Measurements from ENCODE around the gene LRRC55. TPM values are rescaled to one million over a fixed set of nuclear protein-coding genes. Genes with fewer than 3 reads are reported as not detected.

The LRRC55 gene
- total and polyA plus RNA-seq, 2 experiments from 2014 or later, result 0.21 TPM; not detected in 1

DNA sequence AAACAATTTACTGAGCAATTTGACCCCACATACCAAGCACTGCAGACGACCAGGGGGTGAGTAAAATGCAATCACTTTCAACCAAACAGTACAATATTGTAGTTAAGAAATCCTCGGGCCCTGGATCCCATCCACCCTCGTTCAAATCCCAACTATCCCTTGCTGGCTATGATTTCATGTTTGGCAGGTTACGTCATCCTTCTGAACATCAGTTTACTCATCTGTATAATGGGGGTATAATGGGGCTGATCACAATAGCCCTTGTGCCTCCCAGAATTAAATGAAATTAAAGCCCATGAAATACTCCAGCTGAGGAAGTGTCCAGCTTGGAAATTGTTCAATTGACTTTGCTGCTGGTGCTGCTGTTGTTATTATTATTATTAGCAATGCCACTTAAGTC lies 34.7 kb downstream of the LRRC55 start:
- H3K4me3 ChIP-seq, result no peak overlapping the region
- TF ChIP-seq, protein P1, sequence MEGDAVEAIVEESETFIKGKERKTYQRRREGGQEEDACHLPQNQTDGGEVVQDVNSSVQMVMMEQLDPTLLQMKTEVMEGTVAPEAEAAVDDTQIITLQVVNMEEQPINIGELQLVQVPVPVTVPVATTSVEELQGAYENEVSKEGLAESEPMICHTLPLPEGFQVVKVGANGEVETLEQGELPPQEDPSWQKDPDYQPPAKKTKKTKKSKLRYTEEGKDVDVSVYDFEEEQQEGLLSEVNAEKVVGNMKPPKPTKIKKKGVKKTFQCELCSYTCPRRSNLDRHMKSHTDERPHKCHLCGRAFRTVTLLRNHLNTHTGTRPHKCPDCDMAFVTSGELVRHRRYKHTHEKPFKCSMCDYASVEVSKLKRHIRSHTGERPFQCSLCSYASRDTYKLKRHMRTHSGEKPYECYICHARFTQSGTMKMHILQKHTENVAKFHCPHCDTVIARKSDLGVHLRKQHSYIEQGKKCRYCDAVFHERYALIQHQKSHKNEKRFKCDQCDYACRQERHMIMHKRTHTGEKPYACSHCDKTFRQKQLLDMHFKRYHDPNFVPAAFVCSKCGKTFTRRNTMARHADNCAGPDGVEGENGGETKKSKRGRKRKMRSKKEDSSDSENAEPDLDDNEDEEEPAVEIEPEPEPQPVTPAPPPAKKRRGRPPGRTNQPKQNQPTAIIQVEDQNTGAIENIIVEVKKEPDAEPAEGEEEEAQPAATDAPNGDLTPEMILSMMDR (IDR thresholded peaks at IDR 0.05; ENCODE audit: low read depth, low read length), result no peak
- H3K4me1 ChIP-seq (ENCODE audit: low read depth), result peaks cover 27% of the 10 kb centered on the region
- no peaks in the 10 kb centered on the region for H3K27me3 ChIP-seq
- H3K27ac ChIP-seq, result no peak overlapping the region
- no peak for DNase-seq (ENCODE audit: low read depth in 1 of 2, low spot score in 1 of 2)
- no peaks in the 10 kb centered on the region for H3K36me3 ChIP-seq
- H3K9me3 ChIP-seq (ENCODE audit: low read depth), result no peaks in the 10 kb centered on the region

DNA sequence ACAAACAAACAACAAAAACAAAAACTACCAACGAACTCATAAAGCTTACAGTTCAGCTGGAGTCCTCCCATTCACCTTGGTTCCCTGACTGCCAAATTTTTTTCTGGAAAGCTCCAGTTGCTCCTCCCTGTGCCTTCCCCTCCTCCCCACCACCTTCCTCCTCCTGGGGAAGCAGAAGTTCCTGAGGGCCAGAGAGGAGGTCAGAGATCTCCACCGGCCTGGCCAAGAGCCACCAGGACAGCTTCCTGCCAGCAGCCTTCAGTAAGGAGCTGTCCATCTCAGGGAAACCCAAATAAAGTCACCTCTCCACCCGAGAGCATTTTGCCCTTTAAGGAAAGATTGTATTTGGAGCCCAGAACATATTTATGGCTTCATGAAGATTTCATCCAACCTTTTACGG lies 35.3 kb downstream of the LRRC55 start:
- Histone ChIP-seq H3K27ac (peak overlapping the region; percentile 53), H3K27me3 (no peaks in the 10 kb centered on the region), H3K4me1 (ENCODE audit: low read depth) (peaks cover 24% of the 10 kb centered on the region), H3K36me3 (no peaks in the 10 kb centered on the region), H3K9me3 (ENCODE audit: low read depth) (no peaks in the 10 kb centered on the region), H3K4me3 (no peak overlapping the region)
- TF ChIP-seq, protein P1 (IDR thresholded peaks at IDR 0.05; ENCODE audit: low read depth, low read length), result no peak
- DNase-seq (ENCODE audit: low read depth in 1 of 2, low spot score in 1 of 2), result no peak

DNA sequence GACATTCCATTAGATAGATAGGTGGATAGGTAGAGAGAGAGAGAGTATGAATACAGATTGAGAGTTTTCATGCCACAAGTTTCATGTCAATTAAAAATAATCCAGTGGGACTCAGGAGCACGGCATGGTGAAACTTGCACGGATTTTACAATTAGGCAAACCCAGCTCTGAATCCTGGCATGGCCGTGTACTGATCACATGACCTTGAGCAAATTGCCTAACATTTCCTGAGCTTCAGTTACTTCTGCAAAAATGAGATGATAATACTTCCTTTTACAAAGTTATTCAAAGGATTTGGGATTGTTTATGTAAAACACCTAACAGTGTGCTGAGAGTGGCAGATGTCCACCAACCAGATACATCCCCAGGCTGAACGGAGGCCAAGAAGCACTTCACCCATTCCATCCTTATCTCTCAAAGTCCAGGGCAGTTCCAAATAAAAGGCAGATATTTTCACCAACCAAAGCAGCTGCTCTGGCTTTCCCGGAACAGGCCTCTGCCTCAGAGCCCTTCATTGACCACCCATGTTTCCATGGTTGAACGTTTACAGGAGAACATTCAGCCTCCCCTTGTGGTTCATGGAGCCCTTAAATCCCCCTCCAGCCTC lies 37.4 kb downstream of the LRRC55 start:
- peak in 1 of 2 donors; percentile 69 for DNase-seq (ENCODE audit: low read depth in 1 of 2, low spot score in 1 of 2)
- H3K4me3 ChIP-seq, result no peak overlapping the region
- TF ChIP-seq, protein P1 (IDR thresholded peaks at IDR 0.05; ENCODE audit: low read depth, low read length), result no peak
- H3K27me3 ChIP-seq, result no peaks in the 10 kb centered on the region
- H3K36me3 ChIP-seq, result no peaks in the 10 kb centered on the region
- peak overlapping the region; percentile 22 for H3K27ac ChIP-seq
- no peaks in the 10 kb centered on the region for H3K9me3 ChIP-seq (ENCODE audit: low read depth)
- H3K4me1 ChIP-seq (ENCODE audit: low read depth), result peaks cover 13% of the 10 kb centered on the region

- TF ChIP-seq, protein P1 (IDR thresholded peaks at IDR 0.05; ENCODE audit: low read depth, low read length), result no peak
- Histone ChIP-seq H3K4me1 (ENCODE audit: low read depth) (peaks cover 7% of the 10 kb centered on the region), H3K27me3 (no peaks in the 10 kb centered on the region), H3K36me3 (no peaks in the 10 kb centered on the region), H3K4me3 (no peak overlapping the region), H3K27ac (no peak overlapping the region), H3K9me3 (ENCODE audit: low read depth) (no peaks in the 10 kb centered on the region)
- DNase-seq (ENCODE audit: low read depth in 1 of 2, low spot score in 1 of 2), result peak in 1 of 2 donors; percentile 44
These were observed 40.5 kb downstream of the LRRC55 start for GRCh38 chr11:57222239-57222638.

DNA sequence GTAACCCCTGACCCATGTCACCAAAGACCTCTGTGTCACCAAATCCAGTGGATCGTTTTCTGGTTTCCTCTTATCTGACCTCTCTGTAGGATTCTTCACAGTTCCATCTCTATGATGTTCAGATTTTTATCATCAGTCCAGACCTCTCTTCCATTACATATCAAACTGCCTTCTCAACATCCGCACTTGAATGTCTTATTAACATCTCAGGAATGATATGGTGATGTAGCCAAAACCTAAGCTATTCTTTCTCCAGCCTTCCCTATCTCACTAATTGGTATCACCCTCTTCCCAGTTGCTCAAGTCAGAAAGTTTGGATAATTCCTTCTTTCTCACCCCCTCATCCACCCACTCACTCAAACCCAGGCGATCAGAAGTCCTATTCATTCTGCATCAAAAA lies 41.8 kb downstream of the LRRC55 start:
- Histone ChIP-seq H3K27ac (no peak overlapping the region), H3K4me3 (no peak overlapping the region), H3K9me3 (ENCODE audit: low read depth) (no peaks in the 10 kb centered on the region), H3K4me1 (ENCODE audit: low read depth) (peaks cover 7% of the 10 kb centered on the region), H3K36me3 (no peaks in the 10 kb centered on the region), H3K27me3 (no peaks in the 10 kb centered on the region)
- TF ChIP-seq, protein P1 (IDR thresholded peaks at IDR 0.05; ENCODE audit: low read depth, low read length), result no peak
- DNase-seq (ENCODE audit: low read depth in 1 of 2, low spot score in 1 of 2), result no peak
